HUES64 (cell line): ENCODE data around the gene CLUH.
A peak's percentile ranks its signal among the peaks of the same experiment; 100 is the strongest.

ENCODE experiments used
- H3K27ac ChIP-seq: 2 replicates; pipeline ENCODE4 v1.7.0; 2013; ENCODE audit warnings: low read depth, low read length, inconsistent platforms
- H3K27me3 ChIP-seq: 2 replicates; pipeline ENCODE4 v1.6.1; 2013; ENCODE audit warnings: mild to moderate bottlenecking, low read length; ENCODE audit not compliant: insufficient read depth
- H3K36me3 ChIP-seq: 2 replicates; pipeline ENCODE4 v1.6.1; 2013; ENCODE audit warnings: mild to moderate bottlenecking, low read length; ENCODE audit not compliant: insufficient read depth
- H3K4me1 ChIP-seq: 2 replicates; pipeline ENCODE4 v1.6.1; 2013; ENCODE audit warnings: mild to moderate bottlenecking, low read length, moderate library complexity; ENCODE audit not compliant: insufficient read depth
- H3K4me3 ChIP-seq: 2 replicates; pipeline ENCODE4 v1.5.1; 2013; ENCODE audit warnings: mild to moderate bottlenecking, low read length, moderate library complexity
- H3K9ac ChIP-seq: 2 replicates; pipeline ENCODE4 v1.6.1; 2013; ENCODE audit warnings: mild to moderate bottlenecking, low read depth, low read length
- H3K9me3 ChIP-seq: 2 replicates; pipeline ENCODE4 v1.6.1; 2013; ENCODE audit warnings: low read depth, low read length; ENCODE audit not compliant: insufficient read depth
- WGBS: fragments of 150-250, 120-280 bp; methylation state at CpG from one replicate; pipeline ENCODE4 v1.1.7; 2013; ENCODE audit warnings: missing lambda C conversion rate; 5-methylcytosine and 5-hydroxymethylcytosine counted together

Gene CLUH

DNA sequence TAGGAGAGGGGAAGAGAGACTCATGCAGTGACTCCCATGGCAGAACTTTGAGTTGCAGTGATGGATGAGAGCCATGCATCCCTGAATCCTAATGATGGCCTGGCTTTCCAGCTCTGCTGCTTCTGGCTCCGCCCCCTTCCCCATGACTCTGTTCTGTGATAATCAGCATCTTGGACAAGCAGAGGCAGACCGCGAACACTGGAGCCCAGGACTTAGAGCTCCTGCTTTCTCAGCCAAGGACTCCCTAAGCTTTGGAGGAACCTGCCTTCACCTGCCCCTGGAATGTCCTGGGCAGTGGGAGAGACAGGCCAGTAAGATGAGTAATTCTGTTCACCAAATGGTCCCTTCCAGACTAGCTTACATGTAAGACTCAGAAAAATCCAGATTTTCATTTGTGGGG is 25.4 kb upstream of the CLUH start:
- Histone ChIP-seq H3K9ac (no peak overlapping the region), H3K9me3 (no peaks in the 10 kb centered on the region), H3K27ac (no peak overlapping the region), H3K27me3 (no peaks in the 10 kb centered on the region), H3K4me1 (no peaks in the 10 kb centered on the region), H3K36me3 (no peaks in the 10 kb centered on the region), H3K4me3 (no peak overlapping the region)
- 94% methylated on average over 3 of the region's 3 CpGs for WGBS

DNA sequence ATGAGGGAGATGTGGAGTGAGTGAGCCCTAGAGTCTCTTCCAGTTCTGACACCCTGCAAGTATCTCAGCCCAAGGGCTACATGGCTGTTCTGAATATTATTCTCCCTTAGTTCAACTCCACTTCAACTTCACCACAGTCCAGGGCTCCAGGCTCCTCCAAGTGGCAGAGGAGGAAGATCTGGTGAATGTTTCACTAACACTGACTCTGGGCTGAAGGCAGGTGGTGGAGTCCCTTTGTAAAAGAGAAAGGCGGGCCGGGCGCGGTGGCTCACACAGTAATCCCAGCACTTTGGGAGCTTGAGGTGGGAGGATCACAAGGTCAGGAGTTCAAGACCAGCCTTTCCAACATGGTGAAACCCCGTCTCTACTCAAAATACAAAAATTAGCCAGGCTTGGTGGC is 24.3 kb upstream of the CLUH start:
- Histone ChIP-seq H3K4me1 (no peaks in the 10 kb centered on the region), H3K27me3 (no peaks in the 10 kb centered on the region), H3K27ac (no peak overlapping the region), H3K4me3 (no peak overlapping the region), H3K9me3 (no peaks in the 10 kb centered on the region), H3K36me3 (no peaks in the 10 kb centered on the region), H3K9ac (no peak overlapping the region)
- 96% methylated on average over 5 of the region's 5 CpGs for WGBS

GRCh38 chr17:2734939-2735338 is 23.4 kb upstream of the CLUH start:
- 94% methylated on average over 10 of the region's 10 CpGs for WGBS
- H3K27me3 ChIP-seq: no peaks in the 10 kb centered on the region
- H3K9ac ChIP-seq: no peak overlapping the region
- H3K27ac ChIP-seq: no peak overlapping the region
- no peaks in the 10 kb centered on the region for H3K9me3 ChIP-seq
- no peaks in the 10 kb centered on the region for H3K4me1 ChIP-seq
- H3K4me3 ChIP-seq: no peak overlapping the region
- H3K36me3 ChIP-seq: 0 out of 2 replicates have a peak, but pooled peaks cover under 1% of the 10 kb centered on the region

DNA sequence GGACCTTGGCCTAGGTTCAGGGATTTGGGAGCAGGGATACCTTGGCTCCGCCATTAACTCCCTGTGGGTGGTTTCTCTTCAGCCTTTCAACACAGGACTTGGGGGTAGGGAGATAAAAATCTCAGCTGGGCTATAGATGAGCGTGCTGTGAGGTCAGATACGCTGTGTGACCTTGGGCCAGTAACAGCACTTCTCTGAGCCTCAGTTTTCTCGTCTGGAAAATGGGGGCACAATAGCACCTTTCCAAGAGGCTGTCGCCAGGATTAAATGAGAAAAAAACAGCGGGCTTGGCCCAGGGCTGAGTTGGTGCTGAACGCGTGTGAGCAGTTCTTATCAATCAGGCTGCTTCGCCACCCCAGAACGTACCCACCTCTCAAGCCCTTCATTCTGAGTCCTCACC is 20.2 kb upstream of the CLUH start:
- Histone ChIP-seq H3K4me3 (no peak overlapping the region), H3K9ac (no peak overlapping the region), H3K9me3 (no peaks in the 10 kb centered on the region), H3K27ac (no peak overlapping the region), H3K36me3 (peaks cover 8% of the 10 kb centered on the region; the same call in 1 of the 2 replicates), H3K4me1 (no peaks in the 10 kb centered on the region), H3K27me3 (no peaks in the 10 kb centered on the region)
- 91% methylated on average over 10 of the region's 10 CpGs for WGBS

DNA sequence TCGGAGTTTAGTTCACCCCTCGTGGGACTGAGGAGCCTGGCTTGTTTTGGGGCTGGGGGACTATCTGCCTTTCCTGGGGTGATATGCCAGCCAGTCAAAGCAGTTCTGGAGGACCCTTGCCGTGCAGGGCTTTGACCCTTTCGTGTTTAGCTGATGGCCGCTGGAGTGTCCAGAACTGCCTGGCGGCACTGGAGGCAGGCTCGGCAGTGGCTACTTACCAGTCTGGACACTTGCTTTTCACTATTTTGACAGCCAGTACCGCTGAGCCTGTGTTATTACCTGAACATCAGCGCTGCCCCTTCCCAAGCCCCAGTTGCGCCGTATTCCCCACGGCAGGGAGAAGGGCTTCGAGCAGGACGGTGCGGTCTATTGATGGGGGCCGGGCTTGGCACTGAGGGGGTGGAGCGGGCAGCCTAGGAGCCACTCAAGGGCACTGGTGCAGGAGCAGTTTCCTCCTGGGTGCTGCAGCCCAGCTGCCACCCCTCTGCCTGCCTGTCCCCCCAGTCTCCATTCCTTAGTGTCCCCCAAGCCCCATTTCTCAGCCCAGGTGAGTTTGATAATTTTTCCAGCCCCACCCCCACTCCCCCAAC is 19.3 kb upstream of the CLUH start:
- H3K27ac ChIP-seq: no peak overlapping the region
- WGBS: 92% methylated on average over 17 of the region's 17 CpGs
- no peaks in the 10 kb centered on the region for H3K9me3 ChIP-seq
- no peaks in the 10 kb centered on the region for H3K4me1 ChIP-seq
- H3K4me3 ChIP-seq: no peak overlapping the region
- no peak overlapping the region for H3K9ac ChIP-seq
- H3K36me3 ChIP-seq: peaks cover 8% of the 10 kb centered on the region; the same call in 1 of the 2 replicates
- no peaks in the 10 kb centered on the region for H3K27me3 ChIP-seq

DNA sequence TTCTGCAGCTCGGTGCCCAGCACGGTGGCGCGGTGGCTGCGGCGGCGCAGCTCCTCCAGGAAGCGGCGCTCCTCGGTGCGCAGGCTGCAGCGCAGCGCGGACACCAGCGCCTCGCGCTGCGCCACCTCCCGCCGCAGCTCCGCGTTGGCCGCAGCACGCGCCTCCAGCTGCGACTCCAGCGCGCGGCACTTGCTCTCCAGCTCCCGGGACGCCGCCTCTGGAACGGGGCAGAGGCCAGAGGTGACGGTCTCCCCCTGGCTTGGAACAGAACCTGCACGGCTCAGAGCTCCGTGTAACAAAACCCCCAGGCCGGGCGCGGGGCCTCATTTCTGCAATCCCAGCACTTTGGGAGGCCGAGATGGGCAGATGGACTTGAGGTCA is 13.2 kb upstream of the CLUH start:
- peaks cover 2% of the 10 kb centered on the region for H3K4me1 ChIP-seq
- 4% methylated on average over 40 of the region's 40 CpGs for WGBS
- peaks cover 5% of the 10 kb centered on the region; the same call in 1 of the 2 replicates for H3K36me3 ChIP-seq
- H3K27ac ChIP-seq: no peak overlapping the region
- peak overlapping the region; percentile 83 for H3K9ac ChIP-seq
- peaks cover 5% of the 10 kb centered on the region; the same call in 1 of the 2 replicates for H3K27me3 ChIP-seq
- no peaks in the 10 kb centered on the region for H3K9me3 ChIP-seq
- H3K4me3 ChIP-seq: peak overlapping the region; percentile 60

GRCh38 chr17:2723997-2724783 is 12.6 kb upstream of the CLUH start:
- H3K4me3 ChIP-seq: peak overlapping the region; percentile 60
- peak overlapping the region; percentile 65; the same call in 1 of the 2 replicates for H3K27ac ChIP-seq
- H3K4me1 ChIP-seq: peaks cover 4% of the 10 kb centered on the region
- under 1% methylated on average over 98 of the region's 98 CpGs for WGBS
- peaks cover 4% of the 10 kb centered on the region; the same call in 1 of the 2 replicates for H3K36me3 ChIP-seq
- peak overlapping the region; percentile 83 for H3K9ac ChIP-seq
- H3K9me3 ChIP-seq: no peaks in the 10 kb centered on the region
- peaks cover 5% of the 10 kb centered on the region; the same call in 1 of the 2 replicates for H3K27me3 ChIP-seq

- WGBS: 4% methylated on average over 12 of the region's 18 CpGs
- peaks cover 4% of the 10 kb centered on the region; the same call in 1 of the 2 replicates for H3K36me3 ChIP-seq
- H3K27ac ChIP-seq: peak overlapping the region; percentile 68; the same call in 1 of the 2 replicates
- peaks cover 5% of the 10 kb centered on the region; the same call in 1 of the 2 replicates for H3K27me3 ChIP-seq
- no peak overlapping the region for H3K9ac ChIP-seq
- peaks cover 4% of the 10 kb centered on the region for H3K4me1 ChIP-seq
- no peaks in the 10 kb centered on the region for H3K9me3 ChIP-seq
- peak overlapping the region; percentile 60 for H3K4me3 ChIP-seq
Measured at GRCh38 chr17:2723505-2723996, 12.0 kb upstream of the CLUH start.

DNA sequence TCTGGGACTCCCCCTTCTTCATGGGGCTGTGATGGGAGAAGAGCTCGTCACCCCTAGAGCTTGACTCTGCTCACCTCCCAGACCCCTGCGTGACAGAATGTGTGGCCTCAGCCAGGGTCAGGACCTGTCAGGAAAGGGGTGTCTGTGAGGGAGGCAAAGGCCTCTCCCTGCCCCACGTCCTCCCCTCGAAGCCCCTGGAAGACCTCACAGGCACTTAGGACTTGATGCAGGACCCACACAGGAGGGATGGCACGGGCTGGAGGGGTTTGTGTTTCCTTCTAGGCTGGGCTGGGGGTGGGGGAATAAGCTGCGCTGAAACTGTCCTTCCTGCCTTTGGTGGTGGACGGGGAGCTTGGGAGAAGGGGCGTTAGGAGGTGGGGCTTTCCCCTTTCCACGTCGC is 11.0 kb upstream of the CLUH start:
- H3K9ac ChIP-seq: no peak overlapping the region
- H3K27ac ChIP-seq: no peak overlapping the region
- peaks cover 5% of the 10 kb centered on the region; the same call in 1 of the 2 replicates for H3K27me3 ChIP-seq
- peaks cover 4% of the 10 kb centered on the region for H3K4me1 ChIP-seq
- no peaks in the 10 kb centered on the region for H3K9me3 ChIP-seq
- WGBS: 75% methylated on average over 9 of the region's 10 CpGs
- H3K4me3 ChIP-seq: no peak overlapping the region
- H3K36me3 ChIP-seq: peaks cover 4% of the 10 kb centered on the region; the same call in 1 of the 2 replicates

GRCh38 chr17:2721603-2722002 is 10.0 kb upstream of the CLUH start:
- Histone ChIP-seq H3K36me3 (no peaks in the 10 kb centered on the region), H3K27ac (no peak overlapping the region), H3K9me3 (no peaks in the 10 kb centered on the region), H3K9ac (no peak overlapping the region), H3K27me3 (peaks cover 5% of the 10 kb centered on the region; the same call in 1 of the 2 replicates), H3K4me1 (peaks cover 7% of the 10 kb centered on the region), H3K4me3 (no peak overlapping the region)
- 86% methylated on average over 4 of the region's 4 CpGs for WGBS

DNA sequence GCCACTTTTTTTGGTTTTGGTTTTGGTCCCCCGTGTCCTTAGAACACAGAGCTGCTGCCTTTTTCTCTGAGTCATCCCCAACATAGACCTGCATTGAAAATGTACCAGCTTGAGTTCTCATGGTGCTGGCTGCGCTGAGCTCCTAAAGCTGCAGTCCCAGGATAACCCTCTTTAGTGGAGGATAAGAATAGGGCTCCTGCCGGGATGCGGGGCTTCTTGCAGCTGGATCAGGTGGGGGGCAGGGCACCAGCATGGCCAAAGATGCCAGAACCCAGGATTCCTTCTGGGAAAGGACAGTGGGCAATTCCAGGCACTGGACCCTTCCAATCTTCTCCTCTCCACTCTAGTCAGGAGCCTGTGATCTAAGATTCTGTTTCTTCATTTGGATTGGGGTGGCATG is 8.3 kb upstream of the CLUH start:
- Histone ChIP-seq H3K36me3 (no peaks in the 10 kb centered on the region), H3K4me3 (no peak overlapping the region), H3K9me3 (no peaks in the 10 kb centered on the region), H3K9ac (no peak overlapping the region), H3K4me1 (peaks cover 9% of the 10 kb centered on the region), H3K27ac (no peak overlapping the region), H3K27me3 (no peaks in the 10 kb centered on the region)
- 61% methylated on average over 4 of the region's 4 CpGs for WGBS
